Activated CD4-positive, alpha-beta T cell treated with anti-CD3 and anti-CD28 coated beads, Interleukin-10, Interleukin-2, amounts not matched to agents 100 ng/mL and 50 ng/mL, durations not matched to agents 16 hours and 8 hours (primary cell): ENCODE results near the gene WDR43.

Experiments
- DNase-seq: peaks from one replicate; pipeline ENCODE4 v3.0.0-alpha.2; 2020

WDR43 gene

GRCh38 chr2:28994679-28995078 lies 100.2 kb downstream of the WDR43 start:
- no peak for DNase-seq

- DNase-seq, result no peak
These were observed 101.6 kb downstream of the WDR43 start for GRCh38 chr2:28995765-28996750.

GRCh38 chr2:28997237-28997846 lies 102.9 kb downstream of the WDR43 start:
- no peak for DNase-seq
